Measurements from ENCODE around the gene PRSS36. TPM values are rescaled to one million over a fixed set of nuclear protein-coding genes. Genes with fewer than 3 reads are reported as not detected.
"Not testable (repeated sequence)": the region's sequence is repeated elsewhere in the genome, so short reads cannot be mapped to it uniquely, and the experiment has no call there.

PRSS36 gene
- total and polyA plus RNA-seq, 8 donors, result 0.87 to 26.3 (median 2.7) TPM; not detected in 2

- Histone ChIP-seq H3K4me1 (peaks cover 27 to 52% (median 39%) of the 10 kb centered on the region in 4 donors), H3K36me3 (peaks cover 35 to 40% (median 38%) of the 10 kb centered on the region in 4 donors), H3K9me3 (no peaks in the 10 kb centered on the region), H3K4me3 (peak within 1 kb of the TSS; percentile 70 to 99 (median 94)), H3K27me3 (no peaks in the 10 kb centered on the region), H3K27ac (peak within 1 kb of the TSS; percentile 88 to 96 (median 95))
- TF ChIP-seq EP300 (IDR thresholded peaks at IDR 0.05) (no peak), POLR2A (IDR thresholded peaks at IDR 0.05) (no peak), CTCF (IDR thresholded peaks at IDR 0.05) (no peak), POLR2AphosphoS5 (IDR thresholded peaks at IDR 0.05) (peak in 2 of 3 donors; percentile 69 to 82)
- DNase-seq, result peak; percentile 73 to 91
- intact Hi-C loops (cut with DNase I; ENCODE audit: low total_unique reads), result no loop called here
- 3 to 15% (median 4%) methylated on average over 13 to 68 of the region's 68 CpGs for WGBS, 5 donors
These were observed 41.7 kb downstream of the PRSS36 start, which contains the start of gene BCKDK for GRCh38 chr16:31108035-31108793. TSS of gene BCKDK (plus strand) at chr16:31108386. CDS start at chr16:31109224, 838 bp downstream.

GRCh38 chr16:31107465-31107867, 42.4 kb downstream of the PRSS36 start:
- Histone ChIP-seq H3K9me3 (no peaks in the 10 kb centered on the region), H3K27ac (peak overlapping the region in 2 of 5 donors; percentile 94 to 95), H3K27me3 (no peaks in the 10 kb centered on the region), H3K36me3 (peaks cover 29 to 33% (median 32%) of the 10 kb centered on the region in 4 donors), H3K4me1 (peaks cover 21 to 45% (median 35%) of the 10 kb centered on the region in 4 donors), H3K4me3 (no peak overlapping the region)
- 88 to 94% (median 89%) methylated on average over 6 of the region's 6 CpGs for WGBS, 5 donors
- no peak for TF ChIP-seq CTCF (IDR thresholded peaks at IDR 0.05)
- no peak for TF ChIP-seq POLR2AphosphoS5 (IDR thresholded peaks at IDR 0.05)
- no peak for TF ChIP-seq POLR2A (IDR thresholded peaks at IDR 0.05)
- TF ChIP-seq EP300 (IDR thresholded peaks at IDR 0.05), result no peak
- intact Hi-C loops (cut with DNase I; ENCODE audit: low total_unique reads), result no loop called here
- DNase-seq, result peak in 1 of 2 donors; percentile 3

GRCh38 chr16:31106509-31107464, 43.1 kb downstream of the PRSS36 start:
- H3K27ac ChIP-seq, result peak overlapping the region in 2 of 5 donors; percentile 67 to 83
- no peaks in the 10 kb centered on the region for H3K9me3 ChIP-seq
- TF ChIP-seq POLR2AphosphoS5 (IDR thresholded peaks at IDR 0.05) (no peak), CTCF (IDR thresholded peaks at IDR 0.05) (no peak)
- WGBS, 5 donors, result 90 to 93% (median 92%) methylated on average over 28 of the region's 28 CpGs
- no peak for DNase-seq
- H3K36me3 ChIP-seq, result peaks cover 22 to 26% (median 25%) of the 10 kb centered on the region in 4 donors
- peaks cover 17 to 38% (median 32%) of the 10 kb centered on the region in 4 donors for H3K4me1 ChIP-seq
- intact Hi-C loops (cut with DNase I; ENCODE audit: low total_unique reads), result no loop called here
- H3K4me3 ChIP-seq, result no peak overlapping the region
- H3K27me3 ChIP-seq, result no peaks in the 10 kb centered on the region

- H3K9me3 ChIP-seq, result no peaks in the 10 kb centered on the region
- intact Hi-C loops (cut with DNase I; ENCODE audit: low total_unique reads), result no loop called here
- no peaks in the 10 kb centered on the region for H3K27me3 ChIP-seq
- TF ChIP-seq POLR2AphosphoS5 (IDR thresholded peaks at IDR 0.05) (peak in 2 of 3 donors; percentile 7 to 58), POLR2A (IDR thresholded peaks at IDR 0.05) (no peak), CTCF (IDR thresholded peaks at IDR 0.05) (peak in 5 of 7 experiments; percentile 77 to 91 (median 83)), EP300 (IDR thresholded peaks at IDR 0.05) (no peak)
- peak overlapping the region; percentile 44 to 83 (median 65) for H3K27ac ChIP-seq
- peaks cover 17 to 35% (median 29%) of the 10 kb centered on the region in 4 donors for H3K4me1 ChIP-seq
- peaks cover 15 to 16% (median 16%) of the 10 kb centered on the region in 4 donors for H3K36me3 ChIP-seq
- peak overlapping the region in 3 of 4 donors; percentile 21 to 27 (median 26) for H3K4me3 ChIP-seq
- peak; percentile 88 to 89 for DNase-seq
- 7 to 13% (median 11%) methylated on average over 28 to 33 of the region's 33 CpGs for WGBS, 5 donors
These were observed 44.1 kb downstream of the PRSS36 start for GRCh38 chr16:31105677-31106213.

- 71 to 78% (median 78%) methylated on average over 13 of the region's 13 CpGs for WGBS, 5 donors
- intact Hi-C loops (cut with DNase I; ENCODE audit: low total_unique reads); H3K27ac ChIP-seq; H3K27me3 ChIP-seq; H3K4me1 ChIP-seq; H3K36me3 ChIP-seq; DNase-seq; H3K9me3 ChIP-seq; H3K4me3 ChIP-seq: not testable (repeated sequence)
These were observed 48.8 kb downstream of the PRSS36 start for GRCh38 chr16:31100876-31101641.
